H9 (cell line): ENCODE measurements around the gene HOXC11. TPM values are rescaled to one million over a fixed set of nuclear protein-coding genes. Genes with fewer than 3 reads are reported as not detected.

Experiments used
- DNase-seq: peaks from one replicate; pipeline ENCODE4 v3.0.0-alpha.2; 2017
- H2AFZ ChIP-seq: one replicate; pipeline ENCODE4 v1.6.1; 2013; ENCODE audit warnings: mild to moderate bottlenecking, low read length, control low read depth, moderate library complexity
- H2AK5ac ChIP-seq: 2 replicates; pipeline ENCODE4 v1.6.1; 2013; ENCODE audit warnings: low read length, control low read depth, mixed read lengths; ENCODE audit not compliant: insufficient read length
- H2BK120ac ChIP-seq: one replicate; pipeline ENCODE4 v1.6.1; 2013; ENCODE audit warnings: low read depth, mild to moderate bottlenecking, low read length, control low read depth, inconsistent platforms; ENCODE audit not compliant: poor library complexity, severe bottlenecking
- H2BK12ac ChIP-seq: 2 replicates; pipeline ENCODE4 v1.6.1; 2013; ENCODE audit warnings: low read length, control low read depth, mixed read lengths, low read depth; ENCODE audit not compliant: insufficient read length
- H2BK15ac ChIP-seq: 2 replicates; pipeline ENCODE4 v1.6.1; 2013; ENCODE audit warnings: low read depth, low read length, control low read depth
- H2BK20ac ChIP-seq: one replicate; pipeline ENCODE4 v1.6.1; 2013; ENCODE audit warnings: low read depth, mild to moderate bottlenecking, low read length, control low read depth, inconsistent platforms; ENCODE audit not compliant: poor library complexity, severe bottlenecking
- H2BK5ac ChIP-seq: 2 replicates; pipeline ENCODE4 v1.6.1; 2013; ENCODE audit warnings: low read length, control low read depth, mixed read lengths; ENCODE audit not compliant: insufficient read length
- H3K14ac ChIP-seq: 2 replicates; pipeline ENCODE4 v1.6.1; 2013; ENCODE audit warnings: low read length, control low read depth; ENCODE audit not compliant: insufficient read depth
- H3K18ac ChIP-seq: 2 replicates; pipeline ENCODE4 v1.6.1; 2013; ENCODE audit warnings: low read depth, mild to moderate bottlenecking, mixed read lengths, low read length, control low read depth; ENCODE audit not compliant: insufficient read length
- H3K23ac ChIP-seq: 2 replicates; pipeline ENCODE4 v1.6.1; 2013; ENCODE audit warnings: low read length, control low read depth, mixed read lengths, low read depth; ENCODE audit not compliant: insufficient read length
- H3K23me2 ChIP-seq: 2 replicates; pipeline ENCODE4 v1.6.1; 2013; ENCODE audit warnings: low read depth, mild to moderate bottlenecking, mixed read lengths, low read length, control low read depth; ENCODE audit not compliant: insufficient read length, poor library complexity, severe bottlenecking
- H3K27ac ChIP-seq: 2 replicates; pipeline ENCODE4 v1.5.1; 2013; ENCODE audit warnings: low read length, control low read depth, mixed read lengths, low read depth; ENCODE audit not compliant: insufficient read length
- H3K27me3 ChIP-seq: 2 replicates; pipeline ENCODE4 v1.6.1; 2013; ENCODE audit warnings: low read length, control low read depth, inconsistent platforms; ENCODE audit not compliant: insufficient read depth
- H3K4ac ChIP-seq: 2 replicates; pipeline ENCODE4 v1.6.1; 2013; ENCODE audit warnings: low read depth, mild to moderate bottlenecking, control low read depth, inconsistent platforms, low read length, moderate library complexity
- H3K4me1 ChIP-seq: 2 replicates; pipeline ENCODE4 v1.6.1; 2013; ENCODE audit warnings: low read length, control low read depth, inconsistent platforms; ENCODE audit not compliant: insufficient read depth
- H3K4me2 ChIP-seq: 2 replicates; pipeline ENCODE4 v1.6.1; 2013; ENCODE audit warnings: low read length, control low read depth, mixed read lengths; ENCODE audit not compliant: insufficient read length, insufficient read depth
- H3K56ac ChIP-seq: 2 replicates; pipeline ENCODE4 v1.6.1; 2013; ENCODE audit warnings: low read depth, mild to moderate bottlenecking, mixed read lengths, low read length, control low read depth; ENCODE audit not compliant: insufficient read length
- H3K79me1 ChIP-seq: 2 replicates; pipeline ENCODE4 v1.6.1; 2013; ENCODE audit warnings: low read depth, mild to moderate bottlenecking, moderate library complexity, low read length, control low read depth, inconsistent platforms; ENCODE audit not compliant: insufficient read depth, poor library complexity, severe bottlenecking
- H3K79me2 ChIP-seq: 2 replicates; pipeline ENCODE4 v1.6.1; 2013; ENCODE audit warnings: low read length, control low read depth, inconsistent platforms; ENCODE audit not compliant: insufficient read depth
- H3K9ac ChIP-seq: 2 replicates; pipeline ENCODE4 v1.6.1; 2013; ENCODE audit warnings: low read length, control low read depth, mixed read lengths; ENCODE audit not compliant: insufficient read length; ENCODE audit errors: extremely low read depth
- H3K9me3 ChIP-seq: one replicate; pipeline ENCODE4 v1.6.1; 2013; ENCODE audit warnings: low read depth, low read length, inconsistent platforms; ENCODE audit not compliant: control insufficient read depth
- H3T11ph ChIP-seq: one replicate; pipeline ENCODE4 v1.6.1; 2013; ENCODE audit warnings: mild to moderate bottlenecking, low read length, control low read depth, inconsistent platforms
- H4K20me1 ChIP-seq: one replicate; pipeline ENCODE4 v1.6.1; 2013; ENCODE audit not compliant: control insufficient read depth, insufficient read length, insufficient read depth
- H4K5ac ChIP-seq: 2 replicates; pipeline ENCODE4 v1.6.1; 2013; ENCODE audit warnings: low read depth, mild to moderate bottlenecking, mixed read lengths, low read length, control low read depth; ENCODE audit not compliant: insufficient read length
- H4K8ac ChIP-seq: replicated peaks from 2 replicates; pipeline ENCODE4 v1.6.1; 2013; ENCODE audit warnings: low read length, control low read depth, mixed read lengths, low read depth; ENCODE audit not compliant: insufficient read length
- H4K91ac ChIP-seq: 2 replicates; pipeline ENCODE4 v1.6.1; 2013; ENCODE audit warnings: low read depth, mild to moderate bottlenecking, moderate library complexity, mixed read lengths, low read length, control low read depth; ENCODE audit not compliant: insufficient read length
- H3K27ac Mint-ChIP-seq, 3 experiments: 2 replicates in 2 of 3; 3 replicates in 1 of 3; pipeline ENCODE4 v1.8.0; 2020 to 2021; ENCODE audit warnings: mixed read lengths in 3 of 3, mild to moderate bottlenecking in 1 of 3, moderate library complexity in 1 of 3
- H3K27me3 Mint-ChIP-seq: 2 replicates; pipeline ENCODE4 v1.8.0; 2021; ENCODE audit warnings: low read depth, mild to moderate bottlenecking, moderate library complexity, mixed read lengths
- H3K36me3 Mint-ChIP-seq, 3 experiments: 2 replicates in 2 of 3; 3 replicates in 1 of 3; pipeline ENCODE4 v1.8.0; 2020 to 2021; ENCODE audit warnings: low read depth in 3 of 3, mixed read lengths in 3 of 3; ENCODE audit not compliant: insufficient read depth in 1 of 3
- H3K4me1 Mint-ChIP-seq, 2 experiments: 2 replicates each; pipeline ENCODE4 v1.8.0; 2020; ENCODE audit warnings: mixed read lengths in 2 of 2
- H3K4me3 Mint-ChIP-seq, 2 experiments: 2 replicates in 1 of 2; 3 replicates in 1 of 2; pipeline ENCODE4 v1.8.0; 2020 to 2021; ENCODE audit warnings: mild to moderate bottlenecking in 2 of 2, mixed read lengths in 2 of 2, moderate library complexity in 1 of 2
- H3K9me3 Mint-ChIP-seq, 2 experiments: 2 replicates in 1 of 2; 3 replicates in 1 of 2; pipeline ENCODE4 v1.8.0; 2020; ENCODE audit warnings: mild to moderate bottlenecking in 2 of 2, mixed read lengths in 2 of 2, moderate library complexity in 1 of 2
- WGBS: extraction: QIAGEN DNeasy Blood & Tissue Kit; methylation state at CpG from one replicate; pipeline ENCODE4 v1.1.7; 2013; ENCODE audit warnings: missing lambda C conversion rate, low lambda C conversion rate, mixed read lengths; ENCODE audit not compliant: insufficient read length; ENCODE audit errors: extremely low coverage; 5-methylcytosine and 5-hydroxymethylcytosine counted together
- total RNA-seq: library from RNA; stranded (reverse); gene quantifications from 2 replicates; pipeline ENCODE4 v1.2.1, GENCODE V29; 2021
- TF ChIP-seq, protein P1 (sequence below): fragments of 200-600 bp; sonication (generic); conservative IDR thresholded peaks from 3 replicates; pipeline ENCODE4 v1.8.0; 2021; ENCODE audit warnings: antibody characterized with exemption, mild to moderate bottlenecking

Gene HOXC11
- total RNA-seq, 1 experiment from 2014 or later, result not detected

- H3K9me3 Mint-ChIP-seq, result peaks cover 0 to 7% of the 10 kb centered on the region in 2 experiments; a peak in 2 of 5 replicates
- H2BK15ac ChIP-seq, result no peak overlapping the region
- H2BK5ac ChIP-seq, result no peak overlapping the region
- no peak overlapping the region for H3K4ac ChIP-seq
- H3K9ac ChIP-seq, result no peak overlapping the region
- H3T11ph ChIP-seq, result no peak overlapping the region
- H3K27ac ChIP-seq, result no peak overlapping the region
- H2BK12ac ChIP-seq, result no peak overlapping the region
- H3K36me3 Mint-ChIP-seq, result no peaks in the 10 kb centered on the region; a peak in 2 of 7 replicates
- no peak overlapping the region for H3K4me2 ChIP-seq
- no peaks in the 10 kb centered on the region for H3K23me2 ChIP-seq
- TF ChIP-seq, protein P1, sequence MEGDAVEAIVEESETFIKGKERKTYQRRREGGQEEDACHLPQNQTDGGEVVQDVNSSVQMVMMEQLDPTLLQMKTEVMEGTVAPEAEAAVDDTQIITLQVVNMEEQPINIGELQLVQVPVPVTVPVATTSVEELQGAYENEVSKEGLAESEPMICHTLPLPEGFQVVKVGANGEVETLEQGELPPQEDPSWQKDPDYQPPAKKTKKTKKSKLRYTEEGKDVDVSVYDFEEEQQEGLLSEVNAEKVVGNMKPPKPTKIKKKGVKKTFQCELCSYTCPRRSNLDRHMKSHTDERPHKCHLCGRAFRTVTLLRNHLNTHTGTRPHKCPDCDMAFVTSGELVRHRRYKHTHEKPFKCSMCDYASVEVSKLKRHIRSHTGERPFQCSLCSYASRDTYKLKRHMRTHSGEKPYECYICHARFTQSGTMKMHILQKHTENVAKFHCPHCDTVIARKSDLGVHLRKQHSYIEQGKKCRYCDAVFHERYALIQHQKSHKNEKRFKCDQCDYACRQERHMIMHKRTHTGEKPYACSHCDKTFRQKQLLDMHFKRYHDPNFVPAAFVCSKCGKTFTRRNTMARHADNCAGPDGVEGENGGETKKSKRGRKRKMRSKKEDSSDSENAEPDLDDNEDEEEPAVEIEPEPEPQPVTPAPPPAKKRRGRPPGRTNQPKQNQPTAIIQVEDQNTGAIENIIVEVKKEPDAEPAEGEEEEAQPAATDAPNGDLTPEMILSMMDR, result no peak
- no peak overlapping the region for H3K23ac ChIP-seq
- no peaks in the 10 kb centered on the region for H3K79me2 ChIP-seq
- H3K4me1 Mint-ChIP-seq, result peaks cover 0 to 5% of the 10 kb centered on the region in 2 experiments; a peak in 1 of 4 replicates
- H3K9me3 ChIP-seq, result no peaks in the 10 kb centered on the region
- H4K20me1 ChIP-seq, result no peaks in the 10 kb centered on the region
- H3K4me3 Mint-ChIP-seq, result no peak overlapping the region; a peak in 1 of 5 replicates
- H3K79me1 ChIP-seq, result no peaks in the 10 kb centered on the region
- H3K56ac ChIP-seq, result no peak overlapping the region
- no peak overlapping the region for H2AFZ ChIP-seq
- H4K91ac ChIP-seq, result no peak overlapping the region
- H3K4me1 ChIP-seq, result no peaks in the 10 kb centered on the region
- peaks cover 99% of the 10 kb centered on the region for H3K27me3 Mint-ChIP-seq
- WGBS, result no CpG with 5 or more reads among the region's 4 CpGs
- no peak overlapping the region for H2BK120ac ChIP-seq
- DNase-seq, result no peak
- H3K14ac ChIP-seq, result no peak overlapping the region
- H3K18ac ChIP-seq, result no peak overlapping the region
- no peak overlapping the region for H4K8ac ChIP-seq
- no peak overlapping the region for H3K27ac Mint-ChIP-seq
- H4K5ac ChIP-seq, result no peak overlapping the region
- no peak overlapping the region for H2BK20ac ChIP-seq
- H3K27me3 ChIP-seq, result peaks cover 99% of the 10 kb centered on the region
- H2AK5ac ChIP-seq, result no peak overlapping the region
These were observed 13.6 kb upstream of the HOXC11 start for GRCh38 chr12:53959314-53959713.
